Activated B cell treated with CpG ODN at 0.5 μM for 24 hours (primary cell): Measurements from ENCODE around the gene C1orf115. TPM values are rescaled to one million over a fixed set of nuclear protein-coding genes. Genes with fewer than 3 reads are reported as not detected.

Experiments
- ATAC-seq: fragments of 200-7000 bp; cut with Tn5 transposase; one replicate; pipeline ENCODE4 v1.10.0; 2021; ENCODE audit warnings: low read depth, mild to moderate bottlenecking, moderate library complexity
- CTCF ChIA-PET: fragments of 350-600 bp; sonication (Branson Sonifier 250); formaldehyde crosslinking; loops from one replicate; lab custom pipeline; 2021; ENCODE audit warnings: antibody characterized with exemption; lab: Charles Lee
- POLR2A ChIA-PET: fragments of 350-600 bp; sonication (Branson Sonifier 250); formaldehyde crosslinking; loops from one replicate; lab custom pipeline; 2021; ENCODE audit warnings: antibody characterized with exemption; lab: Charles Lee
- DNase-seq: peaks from one replicate; pipeline ENCODE4 v3.0.0; 2022
- H3K27ac Mint-ChIP-seq: one replicate; pipeline ENCODE4 v1.8.0; 2020; ENCODE audit warnings: mixed read lengths
- H3K27me3 Mint-ChIP-seq: one replicate; pipeline ENCODE4 v1.8.0; 2021; ENCODE audit warnings: mixed read lengths
- H3K36me3 Mint-ChIP-seq: one replicate; pipeline ENCODE4 v1.8.0; 2021; ENCODE audit warnings: low read depth, mixed read lengths
- H3K4me1 Mint-ChIP-seq: one replicate; pipeline ENCODE4 v1.8.0; 2021; ENCODE audit warnings: mixed read lengths
- H3K4me3 Mint-ChIP-seq: one replicate; pipeline ENCODE4 v1.8.0; 2020; ENCODE audit warnings: mild to moderate bottlenecking, mixed read lengths
- H3K9me3 Mint-ChIP-seq: one replicate; pipeline ENCODE4 v1.8.0; 2020; ENCODE audit warnings: mixed read lengths
- intact Hi-C: fragments of 100-400 bp; cut with micrococcal nuclease; formaldehyde crosslinking; loops from one replicate; pipeline ENCODE4 v1.15.1; 2024
- total RNA-seq: library from RNA; stranded (reverse); gene quantifications from 2 replicates; pipeline ENCODE4 v1.2.3, GENCODE V29; 2022
- TF ChIP-seq, protein P1 (sequence below): fragments of 200-600 bp; IDR thresholded peaks from one replicate; pipeline ENCODE4 v1.8.0; 2022; ENCODE audit warnings: antibody characterized with exemption, mild to moderate bottlenecking

The C1orf115 gene
- total RNA-seq, 1 donor from 2014 or later: 19.6 TPM

DNA sequence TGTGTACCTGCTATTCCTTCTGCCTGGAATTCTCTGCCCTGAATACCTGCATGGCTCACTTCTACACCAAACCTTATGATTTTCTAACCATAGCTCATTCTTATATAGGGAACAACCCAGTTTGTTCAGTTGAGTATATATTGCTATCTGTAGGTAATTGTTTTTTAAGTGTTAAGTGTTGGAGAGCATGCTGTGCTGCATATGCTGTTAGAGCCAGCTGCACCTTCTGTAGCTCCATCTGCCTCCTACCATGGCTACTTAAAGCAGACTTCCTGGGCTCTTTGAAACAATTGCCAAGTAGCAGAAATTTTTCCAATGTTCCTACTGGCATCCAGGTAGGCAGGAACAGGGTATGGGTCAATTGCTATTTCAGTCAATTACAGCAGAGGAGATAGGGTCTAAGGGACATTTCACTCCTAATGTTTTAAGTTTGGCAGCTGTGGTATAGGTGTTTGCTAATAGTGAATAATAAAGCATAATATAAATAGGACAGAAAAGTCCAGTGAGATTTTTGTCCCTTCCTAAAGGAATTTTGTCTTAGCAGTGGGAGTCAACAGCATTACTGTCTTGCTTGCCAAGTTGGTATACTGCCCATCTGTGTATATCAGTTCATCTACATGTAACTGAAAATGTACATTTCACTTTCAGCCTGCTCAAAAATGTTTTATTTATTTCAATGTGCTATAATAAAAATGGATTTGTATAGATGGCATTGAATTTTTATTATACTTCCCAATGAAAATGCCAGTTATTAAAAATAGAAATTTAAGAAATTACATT lies 34.0 kb upstream of the C1orf115 start:
- Mint-ChIP-seq H3K27me3 (peaks cover 6% of the 10 kb centered on the region), H3K4me1 (peaks cover 2% of the 10 kb centered on the region), H3K27ac (no peak overlapping the region), H3K36me3 (no peaks in the 10 kb centered on the region), H3K4me3 (no peak overlapping the region), H3K9me3 (no peaks in the 10 kb centered on the region)
- ChIA-PET POLR2A (no interaction called here), CTCF (no interaction called here)
- no peak for ATAC-seq
- DNase-seq: no peak
- intact Hi-C loops: no loop called here
- TF ChIP-seq, protein P1, sequence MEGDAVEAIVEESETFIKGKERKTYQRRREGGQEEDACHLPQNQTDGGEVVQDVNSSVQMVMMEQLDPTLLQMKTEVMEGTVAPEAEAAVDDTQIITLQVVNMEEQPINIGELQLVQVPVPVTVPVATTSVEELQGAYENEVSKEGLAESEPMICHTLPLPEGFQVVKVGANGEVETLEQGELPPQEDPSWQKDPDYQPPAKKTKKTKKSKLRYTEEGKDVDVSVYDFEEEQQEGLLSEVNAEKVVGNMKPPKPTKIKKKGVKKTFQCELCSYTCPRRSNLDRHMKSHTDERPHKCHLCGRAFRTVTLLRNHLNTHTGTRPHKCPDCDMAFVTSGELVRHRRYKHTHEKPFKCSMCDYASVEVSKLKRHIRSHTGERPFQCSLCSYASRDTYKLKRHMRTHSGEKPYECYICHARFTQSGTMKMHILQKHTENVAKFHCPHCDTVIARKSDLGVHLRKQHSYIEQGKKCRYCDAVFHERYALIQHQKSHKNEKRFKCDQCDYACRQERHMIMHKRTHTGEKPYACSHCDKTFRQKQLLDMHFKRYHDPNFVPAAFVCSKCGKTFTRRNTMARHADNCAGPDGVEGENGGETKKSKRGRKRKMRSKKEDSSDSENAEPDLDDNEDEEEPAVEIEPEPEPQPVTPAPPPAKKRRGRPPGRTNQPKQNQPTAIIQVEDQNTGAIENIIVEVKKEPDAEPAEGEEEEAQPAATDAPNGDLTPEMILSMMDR: no peak

DNA sequence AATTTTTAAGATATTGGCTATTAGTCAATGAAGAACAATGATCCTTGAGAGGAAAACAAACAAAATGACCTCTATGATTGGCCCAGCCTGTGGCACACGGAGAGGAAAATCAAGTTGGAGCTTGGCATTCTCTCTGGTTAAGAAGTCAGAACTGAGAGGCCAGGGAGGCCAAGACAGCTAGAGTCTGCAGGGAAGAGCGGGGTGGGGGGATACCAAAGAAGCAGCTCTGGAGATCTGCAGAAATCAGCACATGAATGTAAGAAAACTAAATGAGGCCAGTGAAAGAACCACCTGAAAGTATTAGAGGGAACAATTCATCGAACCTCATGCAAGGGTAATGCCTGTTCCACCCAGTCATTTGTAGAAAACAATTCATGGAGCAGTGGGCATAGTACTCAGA lies 23.8 kb upstream of the C1orf115 start:
- intact Hi-C loops: no loop called here
- no peak for DNase-seq
- no peaks in the 10 kb centered on the region for H3K4me1 Mint-ChIP-seq
- ChIA-PET POLR2A (no interaction called here), CTCF (interaction anchor here (1.1 kb wide), 1 partner anchor 50 kb away, joined by 3 read pairs; no protein-coding TSS in a partner anchor)
- ATAC-seq: no peak
- H3K36me3 Mint-ChIP-seq: peaks cover 2% of the 10 kb centered on the region
- H3K27me3 Mint-ChIP-seq: peaks cover 14% of the 10 kb centered on the region
- H3K27ac Mint-ChIP-seq: no peak overlapping the region
- H3K9me3 Mint-ChIP-seq: peaks cover 11% of the 10 kb centered on the region
- TF ChIP-seq, protein P1: no peak
- no peak overlapping the region for H3K4me3 Mint-ChIP-seq

DNA sequence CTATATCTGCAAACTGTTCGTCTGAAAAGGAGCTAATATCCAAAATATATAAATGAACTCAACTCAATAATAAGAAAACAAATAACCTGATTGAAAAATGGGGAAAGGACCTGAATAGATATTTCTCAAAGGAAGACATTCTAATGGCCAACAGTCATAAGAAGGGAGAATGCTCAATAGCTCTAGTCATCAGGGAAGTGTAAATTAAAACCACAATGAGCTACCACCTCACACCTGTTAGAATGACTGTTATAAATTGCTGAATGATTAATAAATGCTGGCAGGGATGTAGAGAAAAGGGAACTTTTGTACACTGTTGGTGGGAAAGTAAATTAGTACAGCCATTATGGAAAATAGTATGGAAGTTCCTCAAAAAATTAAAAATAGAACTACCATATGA lies 21.2 kb upstream of the C1orf115 start:
- ChIA-PET CTCF (interaction anchor here (1.1 to 1.3 kb wide), 2 partner anchors 11 to 64 kb away, joined by 3 to 4 read pairs; no protein-coding TSS in a partner anchor), POLR2A (interaction anchor here (0.6 kb wide), 1 partner anchor 34 kb away, joined by 5 read pairs; no protein-coding TSS in a partner anchor)
- H3K9me3 Mint-ChIP-seq: peaks cover 11% of the 10 kb centered on the region
- H3K36me3 Mint-ChIP-seq: peaks cover 2% of the 10 kb centered on the region
- intact Hi-C loops: no loop called here
- H3K4me3 Mint-ChIP-seq: no peak overlapping the region
- H3K27me3 Mint-ChIP-seq: peaks cover 16% of the 10 kb centered on the region
- TF ChIP-seq, protein P1: no peak
- ATAC-seq (no peak), DNase-seq (no peak)
- H3K4me1 Mint-ChIP-seq: no peaks in the 10 kb centered on the region
- H3K27ac Mint-ChIP-seq: no peak overlapping the region

DNA sequence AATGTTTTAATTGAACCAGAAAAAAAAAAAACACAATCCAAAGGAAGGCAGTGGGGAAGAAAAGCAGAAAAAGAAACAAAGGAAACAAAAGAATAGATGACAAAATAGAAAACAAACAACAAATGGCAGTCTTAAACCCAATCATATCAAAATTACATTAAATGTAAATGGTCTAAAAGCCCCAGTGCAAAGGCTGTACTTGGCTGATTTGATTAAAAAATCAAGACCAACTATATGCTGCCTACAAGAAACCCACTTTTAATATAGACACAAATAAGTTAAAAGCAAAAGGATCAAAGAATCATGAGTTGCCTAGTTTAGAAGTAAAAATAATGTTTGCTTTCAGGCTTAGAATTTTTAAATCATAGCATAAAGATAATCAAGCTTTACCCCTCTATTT lies 19.8 kb upstream of the C1orf115 start:
- Mint-ChIP-seq H3K4me3 (no peak overlapping the region), H3K27me3 (peaks cover 14% of the 10 kb centered on the region), H3K4me1 (no peaks in the 10 kb centered on the region), H3K9me3 (peaks cover 11% of the 10 kb centered on the region), H3K36me3 (peaks cover 2% of the 10 kb centered on the region), H3K27ac (no peak overlapping the region)
- ChIA-PET POLR2A (no interaction called here), CTCF (no interaction called here)
- intact Hi-C loops: no loop called here
- ATAC-seq (no peak), DNase-seq (no peak)
- TF ChIP-seq, protein P1: no peak

DNA sequence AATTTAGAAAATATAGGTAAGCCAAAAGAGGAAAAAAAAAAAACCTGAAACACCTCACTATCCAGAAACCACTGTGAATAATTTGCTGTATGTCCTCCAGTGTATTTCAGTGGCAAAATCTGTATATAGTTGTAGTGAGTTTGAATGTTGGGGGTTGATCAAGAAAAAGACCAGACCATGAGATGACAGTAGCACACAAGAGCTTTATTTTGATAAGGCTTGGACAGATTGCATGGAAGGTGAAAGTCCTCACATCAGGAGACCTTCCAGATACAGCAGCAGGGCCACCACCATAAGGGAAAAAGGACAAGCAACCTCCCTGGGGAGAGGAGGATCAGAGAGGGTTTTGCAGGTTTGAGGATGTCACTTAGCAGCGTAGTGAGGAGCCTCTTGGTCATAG lies 16.2 kb upstream of the C1orf115 start:
- TF ChIP-seq, protein P1: no peak
- Mint-ChIP-seq H3K27me3 (peaks cover 9% of the 10 kb centered on the region), H3K4me1 (no peaks in the 10 kb centered on the region), H3K27ac (no peak overlapping the region), H3K9me3 (peaks cover 7% of the 10 kb centered on the region), H3K4me3 (no peak overlapping the region), H3K36me3 (peaks cover 2% of the 10 kb centered on the region)
- DNase-seq (no peak), ATAC-seq (no peak)
- intact Hi-C loops: no loop called here
- ChIA-PET POLR2A (no interaction called here), CTCF (interaction anchor here (0.7 to 1.3 kb wide), 2 partner anchors 17 to 59 kb away, joined by 3 to 9 read pairs; no protein-coding TSS in a partner anchor)
